ENCODE measurements around the gene MST1R. TPM values are rescaled to one million over a fixed set of nuclear protein-coding genes. Genes with fewer than 3 reads are reported as not detected.

MST1R gene
- total RNA-seq, 1 donor from 2014 or later = 0.57 TPM

DNA sequence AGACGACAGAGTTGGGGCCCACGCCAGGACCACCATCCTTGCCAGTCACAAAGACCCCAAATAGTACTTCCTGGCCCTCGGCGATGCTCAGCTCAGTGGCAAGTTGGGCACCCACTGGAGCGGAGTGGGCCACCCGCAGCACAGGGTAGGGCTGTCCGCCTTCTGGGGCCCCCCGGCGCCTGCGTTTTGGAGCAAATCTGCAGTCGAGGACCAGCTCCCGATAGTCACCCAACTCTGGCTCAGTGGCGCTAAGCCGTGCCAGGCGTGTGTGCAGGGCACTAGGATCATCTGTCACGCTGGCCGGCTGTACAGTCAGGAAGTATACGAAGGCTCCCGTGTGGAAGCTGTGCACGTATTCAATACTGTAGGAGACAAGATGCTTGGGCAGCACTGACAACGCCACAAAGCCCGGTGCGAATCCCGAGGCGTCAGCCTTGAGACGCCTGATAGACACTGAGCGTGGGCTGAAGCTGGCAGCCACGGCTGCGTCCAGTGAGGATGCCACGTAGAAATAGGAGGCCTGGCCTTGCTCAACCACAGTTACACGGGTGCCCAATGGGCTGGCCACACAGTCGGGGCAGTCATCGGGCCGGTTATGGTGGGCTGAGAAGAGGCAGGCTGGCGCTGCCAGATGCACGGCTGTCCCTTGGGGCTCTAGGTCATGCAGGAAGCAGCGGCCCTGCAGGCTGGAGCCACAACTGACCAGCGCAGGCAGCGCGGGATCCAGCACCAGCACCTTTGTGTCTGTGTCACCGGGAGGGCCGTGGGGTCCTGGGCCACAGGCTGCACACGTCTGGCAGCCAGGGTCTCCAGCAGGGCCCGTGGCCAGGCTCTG lies 945 bp downstream of the MST1R start:
- H3K36me3 ChIP-seq (ENCODE audit: insufficient read depth, low read length) = no peaks in the 10 kb centered on the region
- H3K4me1 ChIP-seq (ENCODE audit: insufficient read depth, low read length) = peaks cover 15% of the 10 kb centered on the region
- H3K4me3 ChIP-seq (ENCODE audit: insufficient read depth, low read depth, low read length) = no peak overlapping the region
- H3K27me3 ChIP-seq (ENCODE audit: insufficient read depth, low read length) = no peaks in the 10 kb centered on the region
- no peak overlapping the region for H2AFZ ChIP-seq (ENCODE audit: low read depth, low read length)
- peaks cover 6% of the 10 kb centered on the region for H3K4me1 Mint-ChIP-seq (ENCODE audit: low read depth, unreplicated experiment)
- H3K9ac ChIP-seq (ENCODE audit: low read length) = no peak overlapping the region
- H3K27ac Mint-ChIP-seq (ENCODE audit: unreplicated experiment) = no peak overlapping the region
- no peak overlapping the region for H3K4me3 Mint-ChIP-seq (ENCODE audit: unreplicated experiment)
- peaks cover 11% of the 10 kb centered on the region for H3K27me3 Mint-ChIP-seq (ENCODE audit: low read depth, unreplicated experiment)
- TF ChIP-seq CTCF (IDR thresholded peaks at IDR 0.05; ENCODE audit: insufficient read depth, low read depth, low read length) = no peak
- TF ChIP-seq EZH2 (IDR thresholded peaks at IDR 0.05; ENCODE audit: insufficient read depth, low read length) = no peak
- FAIRE-seq (no peak), DNase-seq (ENCODE audit: low read depth) (no peak)
- H3K9me3 ChIP-seq (ENCODE audit: insufficient read depth, low read depth, low read length) = no peaks in the 10 kb centered on the region
- no peaks in the 10 kb centered on the region for H3K79me2 ChIP-seq (ENCODE audit: insufficient read depth, low read length)
- no peak overlapping the region for H3K4me2 ChIP-seq (ENCODE audit: low read length)
- H3K27ac ChIP-seq (ENCODE audit: low read depth, low read length) = no peak overlapping the region
- peaks cover 3% of the 10 kb centered on the region for H3K36me3 Mint-ChIP-seq (ENCODE audit: low read depth, unreplicated experiment)
- H4K20me1 ChIP-seq (ENCODE audit: insufficient read depth, low read length) = no peaks in the 10 kb centered on the region
- peaks cover 3% of the 10 kb centered on the region for H3K9me3 Mint-ChIP-seq (ENCODE audit: unreplicated experiment)

DNA sequence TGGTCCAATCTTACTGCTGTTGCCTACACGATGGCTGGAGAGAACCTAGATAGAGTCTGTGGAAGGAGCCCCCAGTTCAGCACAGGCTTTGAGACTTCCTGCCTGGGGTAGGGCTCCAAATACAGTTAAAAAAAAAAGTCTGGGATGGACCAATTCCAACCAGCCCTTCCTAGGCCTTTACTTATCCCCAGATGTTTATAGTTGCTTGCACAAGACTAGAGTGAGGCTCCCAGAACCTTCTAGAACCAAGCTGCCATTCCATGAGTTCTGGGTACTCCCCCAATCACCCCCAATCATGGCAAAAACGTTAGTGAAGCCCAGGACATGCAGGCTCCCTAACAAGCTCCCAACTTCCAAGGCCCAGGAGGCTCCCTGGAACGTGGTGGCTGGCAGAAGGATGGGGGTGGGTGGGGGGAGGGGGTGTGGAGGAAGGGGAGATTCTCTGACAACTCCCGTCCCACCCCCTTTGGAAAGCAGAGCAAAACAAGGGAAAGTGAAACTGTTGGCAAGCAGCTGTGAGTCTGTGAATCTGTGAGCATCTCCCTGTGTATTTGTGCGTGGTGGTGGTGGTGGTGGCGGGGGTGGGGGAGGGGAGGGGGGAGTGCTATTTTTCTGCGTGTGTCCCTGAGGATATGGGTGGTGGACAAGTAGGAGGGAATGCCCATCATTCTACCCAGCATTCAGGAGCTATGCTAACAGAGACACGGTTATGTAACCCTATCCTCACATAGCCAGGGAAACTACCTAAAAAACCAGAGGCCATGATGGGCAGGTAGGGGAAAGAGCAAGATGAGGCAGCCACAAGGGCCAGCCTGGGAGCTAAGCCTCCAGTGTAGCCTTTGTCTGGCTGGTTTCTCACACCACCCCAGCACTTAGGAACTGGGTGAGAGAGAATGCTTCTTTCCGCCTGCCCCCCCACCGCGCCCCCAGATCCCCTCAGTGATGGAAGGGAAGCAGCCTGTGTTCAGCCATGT lies 2.0 kb downstream of the MST1R start:
- Mint-ChIP-seq H3K36me3 (ENCODE audit: low read depth, unreplicated experiment) (peaks cover 3% of the 10 kb centered on the region), H3K9me3 (ENCODE audit: unreplicated experiment) (peaks cover 3% of the 10 kb centered on the region), H3K4me3 (ENCODE audit: unreplicated experiment) (no peak overlapping the region), H3K4me1 (ENCODE audit: low read depth, unreplicated experiment) (peaks cover 6% of the 10 kb centered on the region), H3K27me3 (ENCODE audit: low read depth, unreplicated experiment) (peaks cover 11% of the 10 kb centered on the region), H3K27ac (ENCODE audit: unreplicated experiment) (no peak overlapping the region)
- Histone ChIP-seq H3K4me1 (ENCODE audit: insufficient read depth, low read length) (peaks cover 15% of the 10 kb centered on the region), H3K27ac (ENCODE audit: low read depth, low read length) (no peak overlapping the region), H4K20me1 (ENCODE audit: insufficient read depth, low read length) (no peaks in the 10 kb centered on the region), H3K9ac (ENCODE audit: low read length) (no peak overlapping the region), H3K9me3 (ENCODE audit: insufficient read depth, low read depth, low read length) (no peaks in the 10 kb centered on the region), H3K4me3 (ENCODE audit: insufficient read depth, low read depth, low read length) (no peak overlapping the region), H2AFZ (ENCODE audit: low read depth, low read length) (no peak overlapping the region), H3K4me2 (ENCODE audit: low read length) (no peak overlapping the region), H3K27me3 (ENCODE audit: insufficient read depth, low read length) (no peaks in the 10 kb centered on the region), H3K79me2 (ENCODE audit: insufficient read depth, low read length) (no peaks in the 10 kb centered on the region), H3K36me3 (ENCODE audit: insufficient read depth, low read length) (no peaks in the 10 kb centered on the region)
- FAIRE-seq (no peak), DNase-seq (ENCODE audit: low read depth) (no peak)
- TF ChIP-seq CTCF (IDR thresholded peaks at IDR 0.05; ENCODE audit: insufficient read depth, low read depth, low read length) (no peak), EZH2 (IDR thresholded peaks at IDR 0.05; ENCODE audit: insufficient read depth, low read length) (no peak)

Measured in astrocyte (in vitro differentiated cells and primary cell).